ENCODE results near the gene SYS1.

The SYS1 gene

DNA sequence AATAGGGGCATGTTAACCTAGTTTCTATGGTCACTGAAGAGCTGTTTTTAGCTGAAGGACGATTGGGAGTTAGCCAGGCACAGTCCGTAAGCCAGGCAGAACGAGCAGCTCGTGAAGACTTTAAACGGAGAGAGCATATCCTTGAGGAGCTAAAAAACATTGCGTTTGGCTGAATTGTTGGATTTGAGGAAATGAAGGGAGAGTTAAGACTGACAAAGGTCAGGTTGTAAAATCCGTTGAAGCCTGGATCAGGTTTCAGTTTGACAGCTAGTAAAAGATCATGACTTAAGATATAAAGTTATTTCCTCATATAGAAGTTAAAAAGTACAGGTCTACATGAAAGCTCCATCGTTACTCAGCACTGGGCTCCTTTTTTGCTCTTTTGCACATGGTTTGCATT lies 47.9 kb downstream of the SYS1 start:
- TF ChIP-seq, protein P1, sequence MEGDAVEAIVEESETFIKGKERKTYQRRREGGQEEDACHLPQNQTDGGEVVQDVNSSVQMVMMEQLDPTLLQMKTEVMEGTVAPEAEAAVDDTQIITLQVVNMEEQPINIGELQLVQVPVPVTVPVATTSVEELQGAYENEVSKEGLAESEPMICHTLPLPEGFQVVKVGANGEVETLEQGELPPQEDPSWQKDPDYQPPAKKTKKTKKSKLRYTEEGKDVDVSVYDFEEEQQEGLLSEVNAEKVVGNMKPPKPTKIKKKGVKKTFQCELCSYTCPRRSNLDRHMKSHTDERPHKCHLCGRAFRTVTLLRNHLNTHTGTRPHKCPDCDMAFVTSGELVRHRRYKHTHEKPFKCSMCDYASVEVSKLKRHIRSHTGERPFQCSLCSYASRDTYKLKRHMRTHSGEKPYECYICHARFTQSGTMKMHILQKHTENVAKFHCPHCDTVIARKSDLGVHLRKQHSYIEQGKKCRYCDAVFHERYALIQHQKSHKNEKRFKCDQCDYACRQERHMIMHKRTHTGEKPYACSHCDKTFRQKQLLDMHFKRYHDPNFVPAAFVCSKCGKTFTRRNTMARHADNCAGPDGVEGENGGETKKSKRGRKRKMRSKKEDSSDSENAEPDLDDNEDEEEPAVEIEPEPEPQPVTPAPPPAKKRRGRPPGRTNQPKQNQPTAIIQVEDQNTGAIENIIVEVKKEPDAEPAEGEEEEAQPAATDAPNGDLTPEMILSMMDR (IDR thresholded peaks at IDR 0.05; ENCODE audit: low read depth, low read length): no peak
- no peak for DNase-seq (ENCODE audit: low read depth in 2 of 2)
- H3K4me3 ChIP-seq (replicated peaks in 1 of 2; ENCODE audit: low read depth in 2 of 2, low read length in 2 of 2): no peak overlapping the region

- TF ChIP-seq, protein P1 (IDR thresholded peaks at IDR 0.05; ENCODE audit: low read depth, low read length): no peak
- no peak for DNase-seq (ENCODE audit: low read depth in 2 of 2)
- no peak overlapping the region for H3K4me3 ChIP-seq (replicated peaks in 1 of 2; ENCODE audit: low read depth in 2 of 2, low read length in 2 of 2)
Measured at GRCh38 chr20:45412653-45413052, 49.7 kb downstream of the SYS1 start.

DNA sequence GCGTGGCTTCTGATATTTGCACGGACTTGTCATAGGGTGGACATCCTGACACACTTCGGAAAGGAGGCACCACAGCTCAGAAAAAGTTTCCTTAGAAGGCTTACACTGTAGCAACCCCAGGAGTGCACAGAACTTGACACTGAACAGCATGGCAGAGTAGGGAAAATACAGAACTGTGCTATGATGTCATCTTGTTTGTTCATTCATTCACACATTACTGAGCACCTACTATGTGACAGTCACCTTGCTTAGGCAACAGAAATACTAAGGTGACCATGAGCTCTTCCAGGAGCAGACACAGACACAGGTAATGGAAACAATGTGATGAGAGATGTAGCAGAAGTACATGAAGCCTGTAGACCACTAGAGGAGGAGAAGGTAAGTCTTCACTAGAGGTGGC lies 50.5 kb downstream of the SYS1 start:
- no peak for DNase-seq (ENCODE audit: low read depth in 2 of 2)
- H3K4me3 ChIP-seq (replicated peaks in 1 of 2; ENCODE audit: low read depth in 2 of 2, low read length in 2 of 2): no peak overlapping the region
- TF ChIP-seq, protein P1 (IDR thresholded peaks at IDR 0.05; ENCODE audit: low read depth, low read length): no peak

DNA sequence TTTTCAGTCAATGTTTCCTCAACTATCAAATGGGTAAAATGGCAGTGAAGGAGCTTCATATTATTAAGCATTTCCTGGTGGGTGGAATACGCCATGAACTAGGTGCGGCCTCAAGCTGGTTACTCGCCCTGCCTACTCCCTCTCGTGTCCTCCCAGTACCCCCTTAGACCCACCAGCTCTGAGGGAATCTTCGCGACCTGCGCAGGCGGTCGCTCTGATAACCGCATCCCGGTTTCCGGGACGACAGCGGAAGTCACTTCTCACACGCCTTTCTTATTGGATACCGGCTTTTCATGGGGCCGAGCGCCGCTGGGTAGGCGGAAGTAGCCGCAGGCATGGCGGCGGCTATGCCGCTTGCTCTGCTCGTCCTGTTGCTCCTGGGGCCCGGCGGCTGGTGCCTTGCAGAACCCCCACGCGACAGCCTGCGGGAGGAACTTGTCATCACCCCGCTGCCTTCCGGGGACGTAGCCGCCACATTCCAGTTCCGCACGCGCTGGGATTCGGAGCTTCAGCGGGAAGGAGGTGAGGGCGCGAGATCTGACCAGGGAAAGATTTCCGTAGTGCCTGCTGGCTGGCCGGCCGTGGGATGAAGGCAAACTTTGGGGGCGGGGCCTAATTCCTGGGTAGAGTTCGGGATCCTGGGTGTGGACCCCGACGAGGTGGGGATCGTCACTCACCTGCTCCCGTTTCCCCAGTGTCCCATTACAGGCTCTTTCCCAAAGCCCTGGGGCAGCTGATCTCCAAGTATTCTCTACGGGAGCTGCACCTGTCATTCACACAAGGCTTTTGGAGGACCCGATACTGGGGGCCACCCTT lies 53.1 kb downstream of the SYS1 start, which contains the start of gene PIGT:
Gene PIGT (plus strand): TSS at position 320 of the 816 bp plus-strand sequence. CDS start 16 bp downstream, at position 336.
- TF ChIP-seq, protein P1 (IDR thresholded peaks at IDR 0.05; ENCODE audit: low read depth, low read length): no peak
- H3K4me3 ChIP-seq (replicated peaks in 1 of 2; ENCODE audit: low read depth in 2 of 2, low read length in 2 of 2): peak within 1 kb of the TSS; percentile 93 to 98
- DNase-seq (ENCODE audit: low read depth in 2 of 2): peak; percentile 79 to 85

DNA sequence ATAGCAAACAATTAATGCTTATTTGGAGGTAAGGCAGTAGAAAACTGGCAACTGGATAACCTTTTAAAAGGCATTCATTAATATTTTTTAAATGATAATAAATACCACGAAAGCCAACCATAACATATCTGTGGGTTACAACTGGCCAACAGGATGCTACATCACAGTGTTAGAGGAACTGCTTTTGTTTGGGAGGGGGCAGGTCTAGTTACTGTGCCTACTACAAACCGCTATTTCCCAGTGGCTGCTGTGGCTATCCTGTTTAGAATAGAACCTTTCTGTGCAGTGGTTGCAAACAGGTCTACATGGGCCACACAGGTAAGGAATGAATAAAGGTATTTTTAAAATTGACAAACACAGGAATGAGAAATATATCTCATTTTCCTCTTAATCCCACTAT lies 54.0 kb downstream of the SYS1 start:
- peak overlapping the region; percentile 93 to 98 for H3K4me3 ChIP-seq (replicated peaks in 1 of 2; ENCODE audit: low read depth in 2 of 2, low read length in 2 of 2)
- no peak for DNase-seq (ENCODE audit: low read depth in 2 of 2)
- TF ChIP-seq, protein P1 (IDR thresholded peaks at IDR 0.05; ENCODE audit: low read depth, low read length): no peak
